RPMI7951 (cell line): Measurements from ENCODE around the gene FYB1. TPM values are rescaled to one million over a fixed set of nuclear protein-coding genes. Genes with fewer than 3 reads are reported as not detected.

Experiments used
- DNase-seq: peaks from one replicate; pipeline ENCODE4 v3.0.0-alpha.2; 2012; ENCODE audit warnings: low read depth
- total RNA-seq: library from RNA; depleted of rRNA; stranded (reverse); fragments of >200 nt; shearing (Covaris generic); gene quantifications from 2 replicates; pipeline ENCODE4 v1.2.3, GENCODE V29; 2014

Gene FYB1
- total RNA-seq, 1 experiment from 2014 or later: 0.60 TPM

DNA sequence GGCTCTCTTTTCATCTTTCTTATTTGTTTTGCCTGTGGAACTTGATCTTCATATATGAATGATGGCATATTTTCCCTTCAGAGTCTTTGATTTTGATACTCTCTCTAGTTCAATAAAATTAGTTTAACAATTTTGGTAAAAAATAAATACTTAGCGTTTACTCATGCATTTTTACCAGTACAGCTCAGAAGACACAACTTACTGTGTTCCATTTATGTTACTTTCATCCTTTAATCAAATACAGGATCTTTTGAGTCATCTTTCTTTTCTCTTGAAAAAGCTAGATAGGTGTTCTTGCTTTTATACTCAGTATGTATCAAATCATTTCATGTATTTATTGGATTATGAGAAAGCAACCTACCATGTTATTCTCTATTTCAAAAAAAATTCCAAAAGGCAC, 98.0 kb downstream of the FYB1 start:
- no peak for DNase-seq

DNA sequence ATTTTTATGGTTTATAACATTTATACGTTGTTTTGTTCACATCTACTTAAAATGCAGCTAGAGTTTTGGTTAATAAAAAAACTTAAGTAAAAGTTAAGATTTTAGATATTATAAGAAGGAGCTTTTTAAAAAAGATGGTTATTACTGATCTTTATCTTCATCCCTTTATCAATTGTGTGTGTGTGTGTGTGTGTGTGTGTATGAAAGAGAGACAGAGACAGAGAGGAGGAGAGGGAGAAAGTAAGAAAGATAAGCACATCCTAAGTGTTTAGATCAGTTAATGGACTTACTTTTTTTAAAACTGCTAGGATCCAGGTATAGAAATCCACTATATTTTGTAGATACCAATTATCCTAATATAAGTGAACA, 99.3 kb downstream of the FYB1 start:
- no peak for DNase-seq

DNA sequence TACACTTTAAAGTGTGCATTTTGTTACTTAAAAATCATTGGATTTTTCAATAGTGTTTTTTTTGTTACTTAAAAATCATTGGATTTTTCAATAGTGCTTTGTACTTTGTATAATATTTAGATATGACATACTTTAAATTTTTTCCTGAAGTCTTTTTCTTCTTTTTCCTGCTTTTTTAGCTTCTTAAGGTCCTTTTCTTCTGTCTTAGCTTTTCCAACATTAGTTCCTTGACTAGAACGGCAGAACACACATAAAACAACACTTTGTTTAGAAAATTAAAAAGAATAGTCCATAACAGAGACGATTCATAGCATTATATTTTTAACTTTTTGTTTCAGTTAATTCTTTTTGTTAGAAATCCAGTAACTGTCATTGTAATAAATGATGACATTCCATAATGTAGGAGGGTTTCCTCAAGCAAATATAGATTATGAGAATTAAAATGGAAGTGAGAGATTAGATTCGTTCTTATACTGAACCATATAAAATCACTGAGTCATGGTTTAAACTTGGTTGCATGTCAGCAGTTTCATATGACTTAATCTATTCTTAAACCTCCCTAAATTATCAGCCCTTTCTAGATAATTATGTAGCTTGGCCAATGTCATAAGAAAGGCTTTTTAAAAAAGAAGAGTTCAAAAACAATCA, 99.8 kb downstream of the FYB1 start:
- peak; percentile 31 for DNase-seq

DNA sequence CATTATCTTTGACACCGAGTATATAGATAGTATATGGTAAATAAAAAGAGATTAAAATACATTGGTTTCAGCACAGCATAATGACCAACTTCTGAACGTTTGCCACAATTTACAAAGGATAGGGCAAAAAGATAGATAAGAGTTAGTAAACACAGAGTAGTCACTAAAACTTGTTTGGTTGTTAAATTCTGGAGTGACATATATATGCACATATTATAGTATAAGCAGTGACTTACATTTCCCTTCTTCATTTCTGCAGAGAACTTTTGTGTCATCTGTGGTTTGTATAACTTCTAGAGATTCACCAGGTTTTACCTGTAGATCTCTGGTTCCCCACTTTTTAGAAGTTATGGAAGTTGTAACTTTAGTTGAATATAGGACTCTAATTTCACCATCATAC, 100.7 kb downstream of the FYB1 start:
- no peak for DNase-seq

DNA sequence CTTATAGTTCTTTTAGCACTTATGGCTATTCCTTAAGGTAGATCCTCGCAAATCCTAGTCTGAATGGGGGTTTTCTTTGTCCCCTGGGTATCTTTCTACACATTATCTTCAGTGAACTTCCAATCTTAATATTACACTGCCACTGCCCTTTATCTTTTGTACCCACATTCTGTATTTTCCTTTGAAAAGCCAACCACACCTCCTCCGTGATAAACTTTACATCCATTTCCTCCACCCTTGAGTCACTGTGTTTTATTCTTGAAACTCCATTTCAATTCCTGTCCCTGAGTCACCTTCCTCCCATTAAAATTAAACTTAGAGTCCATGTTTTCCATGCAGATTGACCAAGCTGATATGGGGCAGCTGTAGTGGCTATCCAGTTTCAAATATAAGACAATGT, 102.0 kb downstream of the FYB1 start:
- DNase-seq: peak; percentile 32

DNA sequence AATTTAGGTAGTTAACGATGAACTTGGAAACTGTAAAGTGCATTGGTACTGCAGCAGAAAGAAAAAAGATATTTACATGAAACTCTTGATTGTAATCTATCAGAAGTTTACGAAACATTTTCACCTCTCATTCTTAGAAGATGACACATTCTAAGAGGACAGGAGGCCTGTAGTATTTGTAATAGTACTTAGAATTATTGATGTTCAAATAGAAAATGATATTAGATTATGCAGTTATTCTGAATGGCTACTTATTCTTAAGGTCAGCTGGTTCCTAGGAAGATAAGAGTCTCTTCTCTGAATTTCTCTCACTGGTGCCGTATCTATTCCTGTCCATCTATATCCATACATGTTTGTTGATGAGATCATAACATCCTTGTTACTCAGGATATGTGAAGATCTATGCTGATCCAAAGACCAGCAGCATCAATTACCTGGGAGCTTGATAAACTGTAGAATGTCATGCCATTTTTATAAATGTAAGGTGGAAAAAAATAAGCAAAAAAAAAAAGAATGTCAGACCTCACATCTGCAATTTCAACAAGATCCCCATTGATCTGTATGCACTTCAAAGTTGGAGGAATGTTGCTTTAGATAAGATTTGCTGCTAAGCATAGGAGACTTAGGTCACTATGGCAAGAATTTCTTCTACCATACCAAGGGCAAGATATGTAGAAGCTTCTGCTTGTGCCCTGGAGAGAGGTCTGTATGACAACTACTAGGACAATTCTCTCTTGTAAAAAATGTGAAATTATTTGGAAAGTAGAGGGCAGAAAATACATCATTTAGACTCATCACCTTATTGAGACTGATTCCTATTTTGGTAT, 102.8 kb downstream of the FYB1 start:
- no peak for DNase-seq

DNA sequence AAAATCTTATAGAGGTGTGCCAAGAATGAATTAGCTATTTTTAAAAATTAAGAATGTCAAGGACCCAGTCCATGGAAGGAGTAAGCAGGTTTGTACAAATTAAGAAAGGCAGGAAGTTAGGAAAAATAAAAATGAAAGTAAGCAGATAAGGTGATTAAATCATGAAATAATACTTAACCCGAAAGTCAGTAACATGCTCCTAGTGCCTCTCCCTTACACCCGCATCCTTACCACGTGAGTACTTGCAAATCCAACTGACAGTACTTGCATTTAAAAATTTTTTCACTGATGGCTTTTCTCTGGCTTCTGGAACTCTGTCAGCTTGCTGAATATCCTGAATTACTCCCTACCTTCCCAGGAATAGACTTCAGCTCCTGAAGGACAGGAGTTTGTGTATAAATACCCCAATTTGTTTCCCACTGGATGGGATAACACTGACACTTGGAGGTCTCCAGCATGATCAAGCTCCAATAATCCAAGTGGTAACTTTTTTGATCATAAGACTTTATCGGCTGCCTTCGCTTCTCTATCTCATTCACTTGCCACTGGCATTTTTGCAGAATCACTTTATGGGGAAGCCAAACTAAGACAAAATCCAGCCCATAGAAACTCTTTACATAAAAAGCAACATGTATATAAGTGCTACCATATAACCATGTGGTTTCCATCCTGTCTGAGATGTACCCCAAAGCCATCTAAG, 103.6 kb downstream of the FYB1 start:
- DNase-seq: no peak

DNA sequence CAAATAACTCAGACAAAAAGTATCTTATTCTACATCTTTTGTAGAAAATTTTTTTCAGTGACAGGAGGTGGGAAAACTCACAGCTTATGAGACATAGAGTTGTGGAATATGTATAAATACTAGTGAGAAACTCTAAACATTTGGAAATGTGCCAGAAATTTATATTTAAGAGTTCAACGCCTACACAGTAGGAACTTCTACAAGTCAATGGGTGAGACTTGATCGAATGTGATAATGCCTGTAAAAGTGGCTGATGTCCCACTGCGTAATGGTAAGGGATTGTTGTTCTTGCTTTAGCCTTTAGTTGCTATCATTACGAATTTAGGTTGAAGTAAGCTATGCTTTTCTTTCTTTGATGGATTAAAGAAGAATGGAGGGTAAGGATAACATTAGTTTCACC, 105.2 kb downstream of the FYB1 start:
- DNase-seq: no peak

DNA sequence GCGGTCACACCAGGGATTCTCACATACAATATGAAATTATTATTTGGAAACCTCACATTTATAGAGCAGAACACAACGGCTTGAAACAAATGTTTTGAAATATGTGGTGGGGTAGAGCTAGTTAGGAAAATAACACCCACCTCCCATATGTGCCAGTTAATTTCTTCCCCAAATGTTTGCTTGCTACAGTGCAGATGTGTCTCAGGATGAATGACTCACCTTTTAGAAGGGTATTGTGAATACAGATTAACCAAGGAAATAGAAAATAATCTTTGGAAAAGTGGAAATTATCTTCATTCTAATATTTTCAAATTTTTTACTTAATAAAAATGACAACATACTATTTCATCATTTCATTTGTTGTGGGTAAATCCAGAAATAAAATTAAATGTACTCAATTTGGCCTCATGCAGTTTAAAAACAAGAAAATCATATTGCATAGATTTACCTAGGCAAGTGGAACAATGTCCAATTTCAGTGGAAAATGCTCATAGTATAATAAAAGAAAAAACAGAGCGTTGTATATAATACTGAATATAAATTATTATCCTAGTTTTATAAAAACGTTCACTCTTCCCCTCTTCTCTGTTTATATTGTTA, 105.9 kb downstream of the FYB1 start:
- no peak for DNase-seq

DNA sequence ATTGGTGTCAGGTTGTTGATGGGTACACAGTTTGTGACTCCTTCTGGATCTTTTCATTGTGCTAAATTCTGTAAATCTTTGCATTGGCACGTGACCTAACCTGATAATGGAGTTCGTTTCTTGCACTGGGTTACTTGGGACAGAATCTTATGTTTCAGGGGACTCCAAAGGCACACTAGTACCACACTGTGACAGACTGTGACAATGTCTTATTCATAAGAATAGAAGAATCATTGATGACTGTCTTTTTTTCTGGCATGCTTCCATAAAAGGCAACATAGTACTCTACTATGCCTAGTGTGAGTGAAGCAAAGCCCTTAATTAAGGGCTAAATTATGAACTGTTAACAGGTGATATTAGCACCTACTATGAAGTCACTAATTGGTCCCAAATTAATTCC, 109.8 kb downstream of the FYB1 start:
- no peak for DNase-seq

DNA sequence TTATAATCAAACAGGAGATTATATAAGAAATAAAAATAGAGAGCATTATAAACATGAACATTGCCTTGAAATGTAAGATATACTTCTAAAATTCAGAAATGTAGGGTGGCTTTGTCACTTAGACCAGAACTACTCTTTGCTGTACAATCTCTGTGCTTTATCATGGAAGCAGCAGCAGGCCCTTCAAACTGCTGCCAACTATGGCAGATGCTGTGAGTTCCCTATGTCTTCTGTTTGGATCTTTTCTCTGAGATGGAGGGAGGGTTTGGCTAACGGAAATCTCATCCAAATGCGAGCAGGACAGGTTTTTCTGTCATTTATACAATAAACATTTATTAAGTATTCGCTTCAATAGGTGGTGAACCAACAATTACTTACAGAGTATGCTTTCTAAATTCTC, 110.4 kb downstream of the FYB1 start:
- DNase-seq: no peak

DNA sequence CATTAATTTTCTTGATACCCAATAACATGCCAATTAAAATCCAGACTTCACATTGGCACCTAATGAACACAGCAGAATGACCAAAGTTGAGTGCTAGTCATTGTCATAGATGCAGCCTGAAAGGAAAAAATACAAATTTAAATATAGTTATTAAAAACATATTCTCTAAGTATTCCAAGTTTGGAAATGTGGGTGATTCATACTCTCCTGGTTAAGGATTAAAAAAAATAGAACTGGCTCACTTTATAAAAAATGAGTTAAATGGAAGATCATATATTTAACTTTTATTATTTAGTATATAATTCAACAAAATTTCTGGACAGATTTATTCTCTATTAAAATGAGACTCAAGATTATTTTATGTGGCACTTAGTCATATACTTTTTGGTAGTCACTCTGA, 112.0 kb downstream of the FYB1 start:
- no peak for DNase-seq

DNA sequence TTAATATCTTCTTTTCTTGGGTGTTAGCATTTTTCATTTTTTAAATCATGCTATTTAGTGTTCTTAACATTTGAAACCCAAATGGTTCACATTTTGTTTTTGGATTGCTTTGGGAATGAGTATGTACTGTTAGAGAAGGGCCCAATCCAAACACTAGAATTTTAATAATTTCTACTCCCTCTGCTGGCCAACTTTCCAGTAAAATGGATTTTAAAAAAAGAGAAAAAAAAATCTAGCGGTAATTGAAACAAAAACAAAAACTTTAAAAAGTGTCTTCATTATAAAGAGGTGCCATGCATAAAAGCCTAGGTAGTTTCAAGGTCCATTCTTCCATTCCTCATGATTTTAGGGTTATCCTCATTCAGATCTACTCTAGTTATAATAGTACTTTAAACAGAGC, 113.0 kb downstream of the FYB1 start:
- no peak for DNase-seq

DNA sequence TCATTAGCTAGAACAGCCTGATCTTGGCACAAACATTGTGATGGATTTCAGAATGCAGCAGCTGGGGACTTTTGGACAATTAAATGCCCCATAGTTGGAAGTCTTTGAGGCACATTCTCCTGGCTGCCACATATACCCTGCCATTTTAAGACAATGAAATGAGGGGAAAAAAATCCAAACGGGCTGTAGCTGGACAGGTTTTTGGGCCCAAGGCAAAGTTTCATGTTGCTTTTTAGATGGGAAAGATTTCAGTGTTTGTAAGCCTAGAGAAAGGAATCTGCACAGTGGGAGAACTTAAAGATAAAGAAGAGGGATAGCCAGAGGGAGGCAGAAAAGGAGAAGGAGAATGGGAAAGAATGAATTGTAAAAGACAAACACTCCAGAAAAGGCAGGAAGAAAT, 115.1 kb downstream of the FYB1 start:
- no peak for DNase-seq

DNA sequence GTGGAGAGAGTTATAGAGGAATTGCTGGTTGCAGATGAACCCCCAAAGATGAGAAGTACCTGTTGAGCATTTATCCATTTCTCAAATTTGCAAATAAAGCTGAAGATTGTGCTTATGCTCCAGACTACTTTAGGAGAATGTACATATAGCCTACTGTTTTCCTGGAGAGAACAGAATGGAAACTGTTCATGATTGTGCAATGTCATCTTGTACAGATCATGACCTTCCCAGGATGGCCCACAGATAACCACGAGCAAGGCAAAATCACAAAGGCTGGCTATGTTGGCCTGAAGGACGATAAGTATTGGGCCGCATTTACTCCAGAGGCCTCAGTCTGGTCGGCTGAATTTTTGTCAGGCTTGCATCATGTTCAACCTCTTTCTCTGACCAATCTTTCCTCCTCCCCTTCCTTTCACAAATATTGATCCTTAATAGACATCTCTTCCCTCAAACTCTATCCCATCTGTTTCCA, 116.6 kb downstream of the FYB1 start:
- peak; percentile 47 for DNase-seq

DNA sequence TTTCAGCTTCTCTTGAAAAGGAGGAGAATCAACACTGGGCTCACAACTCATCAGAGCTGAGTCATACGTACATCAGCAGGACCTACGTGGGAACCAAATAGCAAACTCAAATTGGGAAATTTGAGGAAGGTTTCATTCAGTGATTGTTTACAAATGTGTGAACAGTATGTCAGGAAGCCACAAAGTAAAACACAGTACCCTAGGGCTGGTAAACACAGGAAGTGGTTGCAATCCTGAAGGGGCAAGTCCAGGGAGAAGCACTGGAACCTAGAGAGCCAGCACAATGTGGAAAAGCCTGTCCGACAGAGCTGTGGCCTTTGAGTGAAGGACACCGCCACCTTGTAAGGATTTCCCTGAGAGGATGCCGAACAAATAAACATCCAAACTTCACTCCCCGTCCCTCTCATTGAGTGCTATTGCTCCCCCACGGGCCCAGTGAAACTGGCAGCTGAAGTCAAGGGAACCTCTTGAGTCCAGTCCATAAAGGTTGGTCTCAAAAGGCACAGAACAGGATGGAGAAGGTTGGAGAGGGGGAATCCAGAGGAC, 118.4 kb downstream of the FYB1 start:
- DNase-seq: peak; percentile 92

DNA sequence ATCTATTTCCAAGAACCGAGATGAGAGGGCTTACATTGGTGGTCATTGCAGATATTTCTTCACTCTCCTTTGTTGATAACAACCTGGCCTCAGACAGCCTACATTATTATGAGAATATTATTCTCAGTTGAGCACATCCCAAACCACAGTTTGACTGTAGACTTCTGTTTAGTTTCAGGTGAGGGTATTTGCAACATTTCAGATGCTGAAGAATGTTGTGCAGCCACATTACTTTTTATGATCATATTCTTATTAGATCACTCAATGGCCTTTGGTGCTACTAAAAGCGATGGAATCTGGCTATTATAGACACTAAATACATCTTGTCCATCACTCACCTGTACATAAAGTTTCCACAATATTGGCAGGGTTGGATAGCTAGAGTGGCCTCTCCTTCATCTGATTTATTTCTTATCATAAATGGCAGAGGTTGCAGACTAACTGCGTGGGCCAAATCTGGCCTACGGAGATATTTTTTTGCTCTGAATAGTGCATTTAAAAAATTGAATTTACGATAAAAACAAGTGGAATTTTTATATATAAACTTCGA, 119.0 kb downstream of the FYB1 start:
- no peak for DNase-seq

DNA sequence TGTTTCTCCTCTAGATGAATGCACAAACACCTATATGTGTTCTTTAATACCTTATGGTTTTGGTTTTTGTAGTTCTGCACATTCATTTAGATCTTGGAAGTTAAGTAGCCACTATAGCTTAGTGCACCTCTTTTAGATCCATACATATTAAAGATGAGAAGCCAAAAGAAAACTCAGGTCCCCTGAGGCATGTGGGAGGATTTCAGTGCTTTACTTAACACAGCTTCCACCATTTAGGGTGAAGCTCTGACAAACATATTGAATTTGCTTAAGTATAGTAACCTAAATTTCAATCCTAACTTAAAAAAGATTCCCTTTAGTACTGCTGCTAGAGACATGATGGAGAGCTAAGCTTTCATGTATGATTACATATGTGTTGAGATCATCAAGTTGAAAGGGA, 119.5 kb downstream of the FYB1 start:
- no peak for DNase-seq

DNA sequence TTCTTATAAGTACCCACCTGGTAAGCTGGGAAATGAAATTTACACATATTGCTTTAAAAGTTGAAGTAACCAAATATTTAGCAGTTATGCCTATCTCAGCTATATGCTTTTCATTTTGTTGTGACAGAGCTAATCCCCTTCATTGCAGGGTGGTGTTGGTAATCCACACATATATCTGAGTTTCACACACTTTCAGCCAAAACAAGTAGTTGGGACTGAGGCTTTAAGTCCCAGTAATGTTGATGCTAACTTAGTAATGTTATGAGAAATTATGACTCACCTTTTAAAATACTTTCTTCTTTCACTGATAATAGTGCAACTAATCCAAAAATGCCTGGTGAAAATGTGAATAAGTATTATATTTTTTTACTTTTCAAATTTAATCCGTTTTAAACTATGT, 126.0 kb downstream of the FYB1 start:
- no peak for DNase-seq

DNA sequence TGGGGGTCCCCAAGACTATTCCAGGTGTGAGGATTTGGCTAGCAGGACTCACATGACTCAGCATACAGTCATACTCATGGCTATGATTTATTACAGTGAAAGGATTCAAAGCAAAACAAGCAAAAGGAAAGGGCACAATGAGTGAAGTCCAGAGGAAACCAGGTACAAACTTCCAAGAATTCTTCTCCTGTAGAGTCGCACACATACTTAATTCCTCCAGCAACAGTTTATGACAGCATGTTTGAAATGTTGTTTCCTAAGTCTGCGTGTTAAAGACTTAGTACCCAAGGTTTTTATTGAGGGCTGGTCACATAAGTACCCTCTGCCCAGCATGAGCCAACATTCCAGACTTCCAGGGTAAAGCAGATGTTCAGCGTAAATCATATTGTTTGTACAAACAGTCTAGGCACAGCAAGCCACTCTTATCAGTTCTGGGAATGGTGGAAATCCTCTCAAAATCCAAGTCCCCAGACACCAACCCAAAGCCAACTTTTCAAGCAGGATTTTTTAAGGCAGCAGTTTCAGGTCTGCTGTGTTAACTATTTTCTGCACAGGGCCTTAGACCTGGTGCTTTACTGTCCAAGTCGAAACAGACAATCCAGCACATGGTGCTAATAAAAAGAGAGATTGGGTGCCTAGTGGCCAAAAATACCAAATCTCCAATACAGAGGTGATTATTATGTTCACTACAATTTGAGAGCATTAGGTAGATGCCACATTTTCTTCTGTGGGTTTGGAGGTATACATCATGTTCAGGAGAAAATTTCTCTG, 126.6 kb downstream of the FYB1 start:
- peak; percentile 34 for DNase-seq

DNA sequence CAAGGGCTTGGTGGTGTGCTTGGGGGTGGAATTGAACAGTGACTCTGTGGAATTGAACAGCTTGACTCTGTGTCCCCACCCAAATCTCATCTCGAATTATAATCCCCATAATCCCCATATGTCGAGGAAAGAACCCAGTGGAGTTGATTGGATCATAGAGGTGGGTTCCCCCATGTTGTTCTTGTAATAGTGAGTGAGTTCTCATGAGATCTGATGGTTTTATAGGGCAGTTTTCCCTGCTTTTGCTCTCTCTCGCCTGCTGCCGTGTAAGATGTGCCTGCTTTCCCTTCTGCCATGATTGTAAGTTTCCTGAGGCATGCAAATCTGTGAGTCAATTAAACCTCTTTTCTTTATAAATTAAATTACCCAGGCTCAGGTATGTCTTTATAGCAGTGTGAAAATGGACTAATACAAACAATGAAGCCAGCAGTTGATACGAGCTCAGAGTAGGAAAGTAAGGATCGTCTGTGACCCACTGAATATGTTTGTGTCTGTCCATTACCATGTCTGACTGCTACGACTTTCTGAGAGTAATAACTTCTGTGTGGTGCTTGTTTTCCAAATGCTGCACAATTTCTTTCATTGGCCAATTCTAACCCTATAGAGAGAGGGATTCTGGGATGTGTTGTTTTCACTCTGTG, 127.3 kb downstream of the FYB1 start:
- DNase-seq: no peak
